Prostate gland (tissue), 2 donors: ENCODE data around the gene SPATA45. TPM values are rescaled to one million over a fixed set of nuclear protein-coding genes. Genes with fewer than 3 reads are reported as not detected.
A peak's percentile ranks its signal among the peaks of the same experiment; 100 is the strongest.

Source experiments
- DNase-seq: peaks from one replicate; pipeline ENCODE4 v3.0.0-alpha.2; 2019; ENCODE audit warnings: low spot score
- H3K27ac ChIP-seq, 2 donors: fragments of 200-600 bp; sonication (generic); 2 replicates each; pipeline ENCODE4 v1.5.1; 2017 to 2019
- H3K27me3 ChIP-seq: fragments of 200-600 bp; sonication (generic); replicated peaks from 2 replicates; pipeline ENCODE4 v1.5.1; 2019; ENCODE audit not compliant: insufficient read depth
- H3K36me3 ChIP-seq, 2 donors: fragments of 200-600 bp; sonication (generic); 1 replicate in 1 of 2; 2 replicates in 1 of 2; pipeline versions ENCODE4 v1.5.1 to v1.8.1; 2017 to 2019
- H3K4me1 ChIP-seq: fragments of 200-600 bp; sonication (generic); replicated peaks from 2 replicates; pipeline ENCODE4 v1.5.1; 2019
- H3K4me3 ChIP-seq, 2 donors: fragments of 200-600 bp; sonication (generic); 2 replicates each; pipeline ENCODE4 v1.5.1; 2017 to 2019
- H3K9me3 ChIP-seq: fragments of 200-600 bp; sonication (generic); 2 replicates; pipeline ENCODE4 v1.5.1; 2017
- CTCF ChIP-seq, 4 experiments: fragments of 200-600 bp in 2 of 4; fragments of 450-650 bp in 2 of 4; sonication (generic) in 2 of 4; IDR thresholded peaks; 1 replicate in 3 of 4; 2 replicates in 1 of 4; pipeline ENCODE4 v1.5.1; 2016 to 2019; ENCODE audit warnings: antibody characterized with exemption in 4 of 4, mild to moderate bottlenecking in 2 of 4, moderate library complexity in 2 of 4
- POLR2A ChIP-seq: fragments of 450-650 bp; IDR thresholded peaks from one replicate; pipeline ENCODE4 v1.6.1; 2016; ENCODE audit warnings: antibody characterized with exemption, mild to moderate bottlenecking
- POLR2AphosphoS5 ChIP-seq: sonication (generic); formaldehyde crosslinking; IDR thresholded peaks from one replicate; pipeline ENCODE4 v1.6.1; 2017; ENCODE audit warnings: antibody characterized with exemption
- WGBS: methylation state at CpG from one replicate; pipeline ENCODE4 v1.1.5; 2018; 5-methylcytosine and 5-hydroxymethylcytosine counted together
- intact Hi-C: fragments of 100-400 bp; cut with DNase I; formaldehyde crosslinking; loops from one replicate; pipeline ENCODE4 v1.14.2; 2022
- total RNA-seq, 2 donors: library from RNA; depleted of rRNA; stranded (reverse); fragments of >200 nt; gene quantifications; one replicate each; pipeline ENCODE4 v1.1.0, GENCODE V29; 2016

SPATA45 gene
- total RNA-seq, 2 donors from 2014 or later = not detected

GRCh38 chr1:212860713-212861581 is 13.5 kb upstream of the SPATA45 start:
- H3K4me1 ChIP-seq = peaks cover 3% of the 10 kb centered on the region
- H3K4me3 ChIP-seq = no peak overlapping the region
- peak; percentile 25 for TF ChIP-seq POLR2AphosphoS5
- TF ChIP-seq POLR2A = no peak
- 75% methylated on average over 5 of the region's 5 CpGs for WGBS
- H3K27me3 ChIP-seq = no peaks in the 10 kb centered on the region
- intact Hi-C loops = no loop called here
- DNase-seq = no peak
- H3K36me3 ChIP-seq = no peaks in the 10 kb centered on the region
- H3K9me3 ChIP-seq = no peaks in the 10 kb centered on the region
- H3K27ac ChIP-seq = no peak overlapping the region

- Histone ChIP-seq H3K36me3 (no peaks in the 10 kb centered on the region), H3K4me3 (peak overlapping the region; percentile 75 to 98), H3K4me1 (peaks cover 3% of the 10 kb centered on the region), H3K27me3 (no peaks in the 10 kb centered on the region), H3K27ac (peak overlapping the region; percentile 85 to 91), H3K9me3 (no peaks in the 10 kb centered on the region)
- TF ChIP-seq POLR2A (no peak), POLR2AphosphoS5 (no peak), CTCF (IDR thresholded peaks at IDR 0.05) (no peak)
- intact Hi-C loops = no loop called here
- DNase-seq = peak; percentile 14
- WGBS = 6% methylated on average over 29 of the region's 54 CpGs
Measured at GRCh38 chr1:212858461-212859265, 11.2 kb upstream of the SPATA45 start.

GRCh38 chr1:212857992-212858460 is 10.6 kb upstream of the SPATA45 start, which contains the start of gene FLVCR1:
FLVCR1 (plus strand) TSS chr1:212858275; CDS start chr1:212858453, 178 bp downstream.
- TF ChIP-seq CTCF (IDR thresholded peaks at IDR 0.05) (peak in 1 of 4 experiments; percentile 15), POLR2AphosphoS5 (peak; percentile 91), POLR2A (peak; percentile 76)
- H3K9me3 ChIP-seq = no peaks in the 10 kb centered on the region
- H3K36me3 ChIP-seq = no peaks in the 10 kb centered on the region
- peak; percentile 97 for DNase-seq
- H3K4me1 ChIP-seq = peaks cover 3% of the 10 kb centered on the region
- peak within 1 kb of the TSS; percentile 75 to 98 for H3K4me3 ChIP-seq
- intact Hi-C loops = no loop called here
- H3K27ac ChIP-seq = peak within 1 kb of the TSS; percentile 85 to 91
- no peaks in the 10 kb centered on the region for H3K27me3 ChIP-seq
- WGBS = under 1% methylated on average over 54 of the region's 54 CpGs

GRCh38 chr1:212856755-212857154 is 9.3 kb upstream of the SPATA45 start:
- DNase-seq = no peak
- Histone ChIP-seq H3K4me1 (peaks cover 3% of the 10 kb centered on the region), H3K36me3 (no peaks in the 10 kb centered on the region), H3K27ac (no peak overlapping the region), H3K9me3 (no peaks in the 10 kb centered on the region), H3K27me3 (no peaks in the 10 kb centered on the region), H3K4me3 (no peak overlapping the region)
- no peak for TF ChIP-seq CTCF (IDR thresholded peaks at IDR 0.05)
- TF ChIP-seq POLR2AphosphoS5 = no peak
- no peak for TF ChIP-seq POLR2A
- intact Hi-C loops = no loop called here
- 90% methylated on average over 16 of the region's 16 CpGs for WGBS

GRCh38 chr1:212853658-212854057 is 6.2 kb upstream of the SPATA45 start:
- 86% methylated on average over 5 of the region's 5 CpGs for WGBS
- H3K4me3 ChIP-seq = no peak overlapping the region
- no peak overlapping the region for H3K27ac ChIP-seq
- H3K9me3 ChIP-seq = no peaks in the 10 kb centered on the region
- no peak for TF ChIP-seq POLR2A
- no peaks in the 10 kb centered on the region for H3K4me1 ChIP-seq
- intact Hi-C loops = no loop called here
- DNase-seq = no peak
- H3K36me3 ChIP-seq = no peaks in the 10 kb centered on the region
- no peaks in the 10 kb centered on the region for H3K27me3 ChIP-seq
